H9 (cell line): Measurements from ENCODE around the gene LRRC52. TPM values are rescaled to one million over a fixed set of nuclear protein-coding genes. Genes with fewer than 3 reads are reported as not detected.

ENCODE experiments used
- DNase-seq: peaks from one replicate; pipeline ENCODE4 v3.0.0-alpha.2; 2017
- H2AFZ ChIP-seq: one replicate; pipeline ENCODE4 v1.6.1; 2013; ENCODE audit warnings: mild to moderate bottlenecking, low read length, control low read depth, moderate library complexity
- H2AK5ac ChIP-seq: 2 replicates; pipeline ENCODE4 v1.6.1; 2013; ENCODE audit warnings: low read length, control low read depth, mixed read lengths; ENCODE audit not compliant: insufficient read length
- H2BK120ac ChIP-seq: one replicate; pipeline ENCODE4 v1.6.1; 2013; ENCODE audit warnings: low read depth, mild to moderate bottlenecking, low read length, control low read depth, inconsistent platforms; ENCODE audit not compliant: poor library complexity, severe bottlenecking
- H2BK12ac ChIP-seq: 2 replicates; pipeline ENCODE4 v1.6.1; 2013; ENCODE audit warnings: low read length, control low read depth, mixed read lengths, low read depth; ENCODE audit not compliant: insufficient read length
- H2BK15ac ChIP-seq: 2 replicates; pipeline ENCODE4 v1.6.1; 2013; ENCODE audit warnings: low read depth, low read length, control low read depth
- H2BK20ac ChIP-seq: one replicate; pipeline ENCODE4 v1.6.1; 2013; ENCODE audit warnings: low read depth, mild to moderate bottlenecking, low read length, control low read depth, inconsistent platforms; ENCODE audit not compliant: poor library complexity, severe bottlenecking
- H2BK5ac ChIP-seq: 2 replicates; pipeline ENCODE4 v1.6.1; 2013; ENCODE audit warnings: low read length, control low read depth, mixed read lengths; ENCODE audit not compliant: insufficient read length
- H3K14ac ChIP-seq: 2 replicates; pipeline ENCODE4 v1.6.1; 2013; ENCODE audit warnings: low read length, control low read depth; ENCODE audit not compliant: insufficient read depth
- H3K18ac ChIP-seq: 2 replicates; pipeline ENCODE4 v1.6.1; 2013; ENCODE audit warnings: low read depth, mild to moderate bottlenecking, mixed read lengths, low read length, control low read depth; ENCODE audit not compliant: insufficient read length
- H3K23ac ChIP-seq: 2 replicates; pipeline ENCODE4 v1.6.1; 2013; ENCODE audit warnings: low read length, control low read depth, mixed read lengths, low read depth; ENCODE audit not compliant: insufficient read length
- H3K23me2 ChIP-seq: 2 replicates; pipeline ENCODE4 v1.6.1; 2013; ENCODE audit warnings: low read depth, mild to moderate bottlenecking, mixed read lengths, low read length, control low read depth; ENCODE audit not compliant: insufficient read length, poor library complexity, severe bottlenecking
- H3K27ac ChIP-seq: 2 replicates; pipeline ENCODE4 v1.5.1; 2013; ENCODE audit warnings: low read length, control low read depth, mixed read lengths, low read depth; ENCODE audit not compliant: insufficient read length
- H3K27me3 ChIP-seq: 2 replicates; pipeline ENCODE4 v1.6.1; 2013; ENCODE audit warnings: low read length, control low read depth, inconsistent platforms; ENCODE audit not compliant: insufficient read depth
- H3K4ac ChIP-seq: 2 replicates; pipeline ENCODE4 v1.6.1; 2013; ENCODE audit warnings: low read depth, mild to moderate bottlenecking, control low read depth, inconsistent platforms, low read length, moderate library complexity
- H3K4me1 ChIP-seq: 2 replicates; pipeline ENCODE4 v1.6.1; 2013; ENCODE audit warnings: low read length, control low read depth, inconsistent platforms; ENCODE audit not compliant: insufficient read depth
- H3K4me2 ChIP-seq: 2 replicates; pipeline ENCODE4 v1.6.1; 2013; ENCODE audit warnings: low read length, control low read depth, mixed read lengths; ENCODE audit not compliant: insufficient read length, insufficient read depth
- H3K56ac ChIP-seq: 2 replicates; pipeline ENCODE4 v1.6.1; 2013; ENCODE audit warnings: low read depth, mild to moderate bottlenecking, mixed read lengths, low read length, control low read depth; ENCODE audit not compliant: insufficient read length
- H3K79me1 ChIP-seq: 2 replicates; pipeline ENCODE4 v1.6.1; 2013; ENCODE audit warnings: low read depth, mild to moderate bottlenecking, moderate library complexity, low read length, control low read depth, inconsistent platforms; ENCODE audit not compliant: insufficient read depth, poor library complexity, severe bottlenecking
- H3K79me2 ChIP-seq: 2 replicates; pipeline ENCODE4 v1.6.1; 2013; ENCODE audit warnings: low read length, control low read depth, inconsistent platforms; ENCODE audit not compliant: insufficient read depth
- H3K9ac ChIP-seq: 2 replicates; pipeline ENCODE4 v1.6.1; 2013; ENCODE audit warnings: low read length, control low read depth, mixed read lengths; ENCODE audit not compliant: insufficient read length; ENCODE audit errors: extremely low read depth
- H3K9me3 ChIP-seq: one replicate; pipeline ENCODE4 v1.6.1; 2013; ENCODE audit warnings: low read depth, low read length, inconsistent platforms; ENCODE audit not compliant: control insufficient read depth
- H3T11ph ChIP-seq: one replicate; pipeline ENCODE4 v1.6.1; 2013; ENCODE audit warnings: mild to moderate bottlenecking, low read length, control low read depth, inconsistent platforms
- H4K20me1 ChIP-seq: one replicate; pipeline ENCODE4 v1.6.1; 2013; ENCODE audit not compliant: control insufficient read depth, insufficient read length, insufficient read depth
- H4K5ac ChIP-seq: 2 replicates; pipeline ENCODE4 v1.6.1; 2013; ENCODE audit warnings: low read depth, mild to moderate bottlenecking, mixed read lengths, low read length, control low read depth; ENCODE audit not compliant: insufficient read length
- H4K8ac ChIP-seq: replicated peaks from 2 replicates; pipeline ENCODE4 v1.6.1; 2013; ENCODE audit warnings: low read length, control low read depth, mixed read lengths, low read depth; ENCODE audit not compliant: insufficient read length
- H4K91ac ChIP-seq: 2 replicates; pipeline ENCODE4 v1.6.1; 2013; ENCODE audit warnings: low read depth, mild to moderate bottlenecking, moderate library complexity, mixed read lengths, low read length, control low read depth; ENCODE audit not compliant: insufficient read length
- H3K27ac Mint-ChIP-seq, 3 experiments: 2 replicates in 2 of 3; 3 replicates in 1 of 3; pipeline ENCODE4 v1.8.0; 2020 to 2021; ENCODE audit warnings: mixed read lengths in 3 of 3, mild to moderate bottlenecking in 1 of 3, moderate library complexity in 1 of 3
- H3K27me3 Mint-ChIP-seq: 2 replicates; pipeline ENCODE4 v1.8.0; 2021; ENCODE audit warnings: low read depth, mild to moderate bottlenecking, moderate library complexity, mixed read lengths
- H3K36me3 Mint-ChIP-seq, 3 experiments: 2 replicates in 2 of 3; 3 replicates in 1 of 3; pipeline ENCODE4 v1.8.0; 2020 to 2021; ENCODE audit warnings: low read depth in 3 of 3, mixed read lengths in 3 of 3; ENCODE audit not compliant: insufficient read depth in 1 of 3
- H3K4me1 Mint-ChIP-seq, 2 experiments: 2 replicates each; pipeline ENCODE4 v1.8.0; 2020; ENCODE audit warnings: mixed read lengths in 2 of 2
- H3K4me3 Mint-ChIP-seq, 2 experiments: 2 replicates in 1 of 2; 3 replicates in 1 of 2; pipeline ENCODE4 v1.8.0; 2020 to 2021; ENCODE audit warnings: mild to moderate bottlenecking in 2 of 2, mixed read lengths in 2 of 2, moderate library complexity in 1 of 2
- H3K9me3 Mint-ChIP-seq, 2 experiments: 2 replicates in 1 of 2; 3 replicates in 1 of 2; pipeline ENCODE4 v1.8.0; 2020; ENCODE audit warnings: mild to moderate bottlenecking in 2 of 2, mixed read lengths in 2 of 2, moderate library complexity in 1 of 2
- WGBS: extraction: QIAGEN DNeasy Blood & Tissue Kit; methylation state at CpG from one replicate; pipeline ENCODE4 v1.1.7; 2013; ENCODE audit warnings: missing lambda C conversion rate, low lambda C conversion rate, mixed read lengths; ENCODE audit not compliant: insufficient read length; ENCODE audit errors: extremely low coverage; 5-methylcytosine and 5-hydroxymethylcytosine counted together
- total RNA-seq: library from RNA; stranded (reverse); gene quantifications from 2 replicates; pipeline ENCODE4 v1.2.1, GENCODE V29; 2021
- TF ChIP-seq, protein P1 (sequence below): fragments of 200-600 bp; sonication (generic); conservative IDR thresholded peaks from 3 replicates; pipeline ENCODE4 v1.8.0; 2021; ENCODE audit warnings: antibody characterized with exemption, mild to moderate bottlenecking

The LRRC52 gene
- total RNA-seq, 1 experiment from 2014 or later: not detected

GRCh38 chr1:165610866-165611265 lies 67.1 kb downstream of the LRRC52 start:
- H2AFZ ChIP-seq: no peak overlapping the region
- WGBS: no CpG with 5 or more reads among the region's 1 CpG
- H3K79me2 ChIP-seq: no peaks in the 10 kb centered on the region

More at GRCh38 chr1:165610866-165611265, 67.1 kb downstream of the LRRC52 start:
- Histone ChIP-seq H4K20me1 (no peaks in the 10 kb centered on the region), H3K27me3 (no peaks in the 10 kb centered on the region), H4K5ac (no peak overlapping the region), H3K4me2 (no peak overlapping the region), H2BK20ac (no peak overlapping the region), H3K9me3 (no peaks in the 10 kb centered on the region), H3K23me2 (no peaks in the 10 kb centered on the region), H2BK15ac (no peak overlapping the region), H3K18ac (no peak overlapping the region), H2BK120ac (no peak overlapping the region), H4K91ac (no peak overlapping the region), H2BK12ac (no peak overlapping the region), H3K14ac (no peak overlapping the region), H3K9ac (no peak overlapping the region), H3K4me1 (no peaks in the 10 kb centered on the region), H3K27ac (no peak overlapping the region), H3K4ac (no peak overlapping the region), H3T11ph (no peak overlapping the region), H4K8ac (no peak overlapping the region), H3K79me1 (no peaks in the 10 kb centered on the region), H3K56ac (no peak overlapping the region), H2BK5ac (no peak overlapping the region), H3K23ac (no peak overlapping the region), H2AK5ac (no peak overlapping the region)
- no peak for DNase-seq
- Mint-ChIP-seq H3K9me3 (peaks cover 5 to 9% of the 10 kb centered on the region in 2 experiments), H3K27ac (no peak overlapping the region), H3K4me1 (peaks cover 4% of the 10 kb centered on the region in 2 experiments), H3K27me3 (no peaks in the 10 kb centered on the region; the same call in 1 of the 2 replicates), H3K4me3 (no peak overlapping the region), H3K36me3 (peaks cover 0 to 8% (median 0%) of the 10 kb centered on the region in 3 experiments; a peak in 2 of 7 replicates)
- TF ChIP-seq, protein P1, sequence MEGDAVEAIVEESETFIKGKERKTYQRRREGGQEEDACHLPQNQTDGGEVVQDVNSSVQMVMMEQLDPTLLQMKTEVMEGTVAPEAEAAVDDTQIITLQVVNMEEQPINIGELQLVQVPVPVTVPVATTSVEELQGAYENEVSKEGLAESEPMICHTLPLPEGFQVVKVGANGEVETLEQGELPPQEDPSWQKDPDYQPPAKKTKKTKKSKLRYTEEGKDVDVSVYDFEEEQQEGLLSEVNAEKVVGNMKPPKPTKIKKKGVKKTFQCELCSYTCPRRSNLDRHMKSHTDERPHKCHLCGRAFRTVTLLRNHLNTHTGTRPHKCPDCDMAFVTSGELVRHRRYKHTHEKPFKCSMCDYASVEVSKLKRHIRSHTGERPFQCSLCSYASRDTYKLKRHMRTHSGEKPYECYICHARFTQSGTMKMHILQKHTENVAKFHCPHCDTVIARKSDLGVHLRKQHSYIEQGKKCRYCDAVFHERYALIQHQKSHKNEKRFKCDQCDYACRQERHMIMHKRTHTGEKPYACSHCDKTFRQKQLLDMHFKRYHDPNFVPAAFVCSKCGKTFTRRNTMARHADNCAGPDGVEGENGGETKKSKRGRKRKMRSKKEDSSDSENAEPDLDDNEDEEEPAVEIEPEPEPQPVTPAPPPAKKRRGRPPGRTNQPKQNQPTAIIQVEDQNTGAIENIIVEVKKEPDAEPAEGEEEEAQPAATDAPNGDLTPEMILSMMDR: no peak
